NCI-H748 treated with DMSO at 0.1 percent for 48 hours (cell line): Measurements from ENCODE around the gene CD8A.
"Not testable (repeated sequence)": the region's sequence is repeated elsewhere in the genome, so short reads cannot be mapped to it uniquely, and the experiment has no call there.

ENCODE experiments used
- DNase-seq: peaks from one replicate; lab custom pipeline; 2025; lab: John Stamatoyannopoulos, UW

CD8A gene

DNA sequence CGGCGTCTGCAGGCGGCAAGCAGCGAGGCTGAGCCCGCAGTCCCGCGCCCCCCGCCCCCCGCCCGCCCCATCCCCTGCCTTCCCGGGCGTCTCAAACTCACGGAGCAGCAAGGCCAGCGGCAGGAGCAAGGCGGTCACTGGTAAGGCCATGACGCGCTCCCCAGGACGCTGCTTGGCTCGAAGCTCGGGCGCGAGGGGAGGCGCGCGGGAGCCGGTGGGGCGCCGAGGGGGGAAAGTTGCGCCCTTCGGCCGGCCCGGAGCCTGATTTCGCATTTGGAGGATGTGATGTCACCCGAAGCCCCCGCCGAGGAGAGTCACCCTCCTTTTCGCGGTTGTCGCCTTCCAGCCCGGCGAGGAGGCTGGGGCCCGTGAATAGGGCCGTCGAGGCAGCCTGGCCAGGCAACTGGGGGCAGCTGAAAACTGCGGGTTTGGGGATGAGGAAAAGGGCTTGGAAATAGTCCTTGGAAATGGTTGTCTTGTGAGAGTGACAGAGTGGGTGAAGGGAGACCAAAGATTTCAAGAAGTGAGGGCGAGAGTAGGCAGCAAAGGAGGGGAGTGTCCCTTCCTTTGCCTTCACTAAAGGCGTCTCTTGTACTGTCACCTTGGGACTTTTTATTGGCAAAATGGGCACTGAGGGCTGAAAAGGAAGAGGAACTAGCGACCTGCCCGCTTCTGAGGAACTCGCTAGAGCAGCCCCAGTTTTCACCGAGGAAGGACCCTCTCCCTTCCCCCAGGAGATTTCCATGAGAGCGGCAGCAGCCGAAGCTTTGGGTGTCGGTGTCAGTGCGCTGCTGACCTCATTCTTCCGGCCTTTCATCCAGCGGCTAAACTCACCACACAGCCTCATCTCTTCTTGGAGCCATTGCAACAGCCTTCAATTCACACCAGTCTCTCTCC is at the start of gene CD8A:
CD8A (minus strand) TSS at position 238 of the 897 bp plus-strand sequence; CDS start at position 150, 88 bp downstream.
- DNase-seq: no peak

DNA sequence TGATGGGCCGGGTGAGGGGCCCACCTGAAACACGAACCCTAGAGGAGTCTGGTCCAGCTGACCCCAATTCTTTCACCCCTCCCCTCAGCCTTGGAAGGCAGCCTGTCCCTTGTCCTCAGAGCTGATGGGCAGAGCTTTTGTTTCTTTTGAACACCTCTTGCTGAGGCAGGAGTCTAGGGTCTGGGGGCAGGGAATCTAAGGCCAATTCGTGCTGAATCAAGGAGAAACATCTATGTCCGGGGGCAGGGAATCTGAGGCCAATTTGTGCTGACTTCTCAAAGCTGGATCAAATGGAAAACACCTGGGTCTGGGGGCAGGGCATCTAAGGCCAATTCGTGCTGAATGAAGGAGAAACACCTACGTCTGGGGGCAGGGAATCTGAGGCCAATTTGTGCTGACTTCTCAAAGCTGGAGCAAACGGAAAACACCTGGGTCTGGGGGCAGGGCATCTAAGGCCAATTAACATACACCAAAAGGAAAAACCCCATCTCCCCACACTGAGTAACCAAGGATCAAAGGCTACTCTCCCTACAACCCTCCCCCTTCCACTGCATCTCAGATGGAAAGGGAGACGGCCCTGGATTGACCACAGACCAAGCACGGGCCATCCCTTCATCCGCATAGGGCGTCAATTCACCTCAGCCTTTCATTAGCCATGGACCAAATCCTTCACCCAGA is 49.3 kb upstream of the CD8A start:
- DNase-seq: not testable (repeated sequence)

DNA sequence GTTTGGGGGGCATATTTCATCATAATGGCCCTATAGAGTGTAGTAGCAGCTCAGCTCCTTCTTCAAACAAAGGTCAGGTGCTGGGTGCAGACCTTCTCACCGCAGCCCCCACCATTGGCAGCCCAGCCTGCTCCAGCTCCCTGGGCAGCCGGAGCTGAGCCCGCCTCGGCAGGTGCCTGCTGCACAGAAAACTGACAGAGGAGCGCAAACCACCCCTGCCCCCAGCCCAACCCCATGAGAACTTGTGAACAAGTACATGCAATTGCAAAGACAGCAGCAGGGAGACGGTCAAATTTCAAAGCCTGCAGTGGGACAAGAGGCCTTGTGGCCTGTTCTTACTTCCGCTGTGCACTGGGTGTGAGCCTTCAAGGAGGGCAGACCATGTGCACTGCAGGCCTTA is 48.7 kb upstream of the CD8A start:
- DNase-seq: not testable (repeated sequence)

DNA sequence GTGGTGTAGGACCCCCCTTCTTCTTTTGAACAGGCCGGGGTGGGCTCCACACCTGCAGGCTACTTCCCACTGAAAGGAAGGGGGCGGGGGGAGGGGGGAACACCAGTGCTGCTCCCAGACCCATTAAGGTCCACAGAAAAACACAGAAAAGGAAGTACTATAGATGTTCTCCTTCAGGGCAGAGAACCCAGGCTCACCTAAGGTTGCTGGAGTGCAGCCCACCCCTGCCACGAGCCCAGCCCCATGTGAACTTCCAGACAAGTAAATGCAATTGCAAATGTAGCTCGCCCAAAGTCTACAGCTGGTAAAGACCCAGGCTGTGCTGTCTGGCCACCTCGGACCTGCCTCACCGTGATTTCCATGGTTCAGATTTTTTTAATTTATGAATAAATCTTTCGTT is 47.0 kb upstream of the CD8A start:
- DNase-seq: not testable (repeated sequence)

DNA sequence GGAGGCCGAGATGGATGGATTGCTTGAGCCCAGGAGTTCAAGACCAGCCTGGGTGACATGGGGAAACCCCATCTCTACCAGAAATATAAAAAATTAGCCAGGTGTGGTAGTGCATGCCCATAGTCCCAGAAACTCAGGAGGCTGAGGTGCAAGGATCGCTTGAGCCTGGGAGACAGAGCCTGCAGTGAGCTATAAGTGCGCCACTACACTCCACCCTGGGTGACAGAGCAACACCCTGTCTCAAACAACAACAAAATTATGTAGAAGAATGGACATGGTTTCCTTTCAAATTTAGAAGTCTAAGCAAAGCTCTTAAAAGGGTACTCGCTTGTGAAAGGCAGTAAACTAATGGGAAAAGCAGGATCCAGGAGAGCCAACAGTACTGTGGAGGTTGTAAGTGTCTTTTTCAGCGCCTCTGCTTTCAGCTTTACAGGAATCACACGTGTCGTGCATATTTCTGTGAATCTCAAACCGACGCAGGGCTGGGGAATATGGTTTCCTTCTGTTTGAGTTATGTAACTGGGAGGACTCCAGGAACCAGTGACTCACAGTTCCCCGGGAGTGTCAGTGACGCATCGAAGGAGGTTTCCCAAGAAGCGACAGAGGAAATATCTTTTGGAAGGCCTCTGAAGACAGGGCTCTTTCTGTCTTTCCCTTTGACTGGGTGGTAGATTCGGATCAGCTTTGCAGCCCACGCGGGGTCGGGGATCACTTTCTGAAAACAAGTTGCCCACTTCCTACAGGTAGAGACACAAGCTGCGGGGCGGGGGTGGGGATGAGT is 46.4 kb upstream of the CD8A start:
- not testable (repeated sequence) for DNase-seq

DNA sequence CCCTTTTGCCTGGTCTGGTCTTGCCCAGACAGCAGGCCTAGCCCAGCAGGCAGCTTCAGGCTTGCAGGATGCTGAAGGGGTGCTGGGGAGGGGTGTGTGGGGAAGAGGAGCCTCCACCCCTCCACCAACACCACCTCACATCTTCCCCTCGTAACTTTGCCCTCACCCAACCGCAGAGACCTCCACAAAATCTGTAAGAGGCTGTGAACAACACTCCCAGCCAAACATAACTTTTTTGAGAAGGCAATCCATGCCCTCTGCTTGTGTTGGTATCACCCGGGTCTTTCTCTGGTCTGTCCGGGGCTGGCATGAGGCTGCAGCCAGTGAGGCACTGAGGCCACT is 44.8 kb upstream of the CD8A start:
- not testable (repeated sequence) for DNase-seq

DNA sequence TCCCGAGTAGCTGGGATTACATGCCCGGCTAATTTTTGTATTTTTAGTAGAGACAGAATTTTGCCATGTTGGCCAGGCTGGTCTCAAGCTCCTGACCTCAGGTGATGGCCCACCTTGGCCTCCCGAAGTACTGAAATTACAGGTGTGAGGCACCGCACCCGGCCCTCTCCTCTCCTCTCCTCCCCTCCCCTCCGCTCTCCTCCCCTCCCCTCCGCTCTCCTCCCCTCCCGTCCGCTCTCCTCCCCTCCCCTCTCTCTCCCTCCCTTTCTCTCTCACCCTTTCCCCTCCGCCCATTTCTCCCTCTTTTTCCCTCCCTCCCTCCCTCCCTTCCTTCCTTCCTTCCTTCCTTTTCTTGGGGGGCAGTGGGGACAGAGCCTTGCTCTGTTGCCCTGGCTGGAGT is 42.6 kb upstream of the CD8A start:
- DNase-seq: no peak

DNA sequence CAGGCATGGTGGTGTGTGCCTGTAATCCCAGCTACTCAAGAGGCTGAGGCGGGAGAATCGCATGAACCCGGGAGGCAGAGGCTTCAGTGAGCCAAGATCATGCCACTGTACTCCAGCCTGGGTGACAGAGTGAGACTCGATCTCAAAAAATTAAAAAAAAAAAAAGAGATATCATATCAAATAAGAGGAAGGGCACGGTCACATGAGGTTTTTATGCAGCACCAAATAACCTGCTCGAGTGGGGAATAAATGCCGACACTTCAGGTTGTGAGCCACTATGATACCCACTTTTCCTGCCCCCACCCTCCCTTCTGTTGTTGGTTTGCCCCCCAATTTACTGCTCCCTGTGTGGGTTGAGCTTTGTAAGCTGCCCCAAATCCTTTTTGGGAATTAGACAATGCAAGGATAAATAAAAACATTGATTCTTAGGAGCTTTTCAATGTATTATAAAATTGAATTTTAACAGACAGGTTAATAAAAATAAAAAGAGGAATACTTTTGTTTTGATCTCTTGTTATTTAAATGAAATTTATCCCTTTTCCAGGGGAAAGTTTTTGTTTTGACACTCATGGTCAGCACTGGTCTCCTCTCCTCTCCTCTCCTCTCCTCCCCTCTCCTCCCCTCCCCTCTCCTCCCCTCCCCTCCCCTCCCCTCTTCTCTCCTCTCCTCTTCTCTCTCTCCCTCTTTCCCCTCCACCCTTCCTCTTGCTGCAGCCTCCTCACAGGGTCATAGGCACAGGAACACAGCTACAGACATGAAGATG is 41.8 kb upstream of the CD8A start:
- DNase-seq: no peak

DNA sequence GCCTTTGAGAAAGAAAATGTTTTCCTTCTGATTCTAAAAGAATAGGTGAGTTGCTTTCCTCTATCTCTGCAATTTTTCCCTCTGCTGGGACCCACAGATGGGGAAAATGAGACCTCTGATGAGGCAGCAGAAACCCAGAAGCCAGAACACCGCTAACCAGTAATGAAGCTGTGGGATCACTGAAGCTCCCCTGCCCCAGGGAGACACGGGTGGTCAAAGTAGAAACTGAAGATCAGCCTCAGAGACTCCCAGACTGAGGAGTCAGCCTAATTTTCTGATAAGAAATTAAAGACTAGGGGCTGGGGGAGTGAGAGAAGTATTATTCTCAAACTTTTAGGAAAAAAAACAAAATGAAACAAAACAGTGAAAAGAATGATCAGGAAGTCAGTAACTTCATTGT is 40.8 kb upstream of the CD8A start:
- DNase-seq: no peak

DNA sequence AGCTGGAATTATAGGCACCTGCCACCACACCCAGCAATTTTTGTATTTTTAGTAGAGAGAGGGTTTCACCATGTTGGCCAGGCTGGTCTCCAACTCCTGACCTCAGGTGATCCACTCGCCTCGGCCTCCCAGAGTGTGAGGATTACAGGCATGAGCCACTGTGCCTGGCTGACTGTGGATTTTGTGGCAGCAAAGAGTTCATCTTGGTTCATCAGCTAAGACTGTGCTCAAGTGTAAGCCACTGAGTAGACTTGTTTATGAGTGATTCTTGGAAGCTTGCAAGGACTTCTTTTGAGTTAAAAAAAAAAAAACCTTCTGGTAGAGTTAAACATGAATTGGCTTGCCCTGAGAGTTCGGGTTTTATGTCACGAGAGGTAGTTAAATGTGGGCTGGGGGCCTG is 36.2 kb upstream of the CD8A start:
- DNase-seq: no peak

DNA sequence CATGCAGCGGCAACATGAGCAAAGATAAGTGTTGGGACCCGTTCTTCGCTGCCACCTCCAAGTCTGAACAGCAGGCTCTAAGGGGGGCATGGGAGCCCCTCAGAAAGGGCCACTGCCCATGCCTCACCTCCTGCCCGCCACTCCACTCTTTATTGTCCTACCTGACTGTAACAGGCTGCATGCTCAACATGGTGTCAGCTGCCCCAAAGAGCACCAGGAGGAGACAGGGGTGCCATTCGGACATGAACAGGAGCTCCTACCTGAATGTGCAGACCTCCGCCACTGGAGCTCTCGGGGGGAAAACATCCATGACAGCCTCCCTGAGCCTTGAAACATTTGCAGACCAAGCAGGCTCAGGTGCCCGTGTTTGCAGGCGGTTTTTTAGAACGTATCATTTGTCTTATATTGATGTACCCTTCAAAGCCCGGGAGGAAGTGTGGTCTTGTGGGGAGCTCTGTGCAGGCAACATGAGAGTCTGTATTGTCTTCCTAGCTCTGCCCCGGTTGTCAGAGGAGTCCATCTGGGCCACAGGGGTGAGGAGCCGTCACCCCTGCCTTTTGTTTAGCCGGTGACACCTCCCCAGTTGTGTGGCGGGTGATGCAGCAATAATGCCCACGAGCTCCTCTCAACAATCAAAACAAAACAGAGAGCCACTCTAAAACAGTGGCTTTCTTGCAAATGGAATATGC is 35.1 kb upstream of the CD8A start:
- DNase-seq: no peak

DNA sequence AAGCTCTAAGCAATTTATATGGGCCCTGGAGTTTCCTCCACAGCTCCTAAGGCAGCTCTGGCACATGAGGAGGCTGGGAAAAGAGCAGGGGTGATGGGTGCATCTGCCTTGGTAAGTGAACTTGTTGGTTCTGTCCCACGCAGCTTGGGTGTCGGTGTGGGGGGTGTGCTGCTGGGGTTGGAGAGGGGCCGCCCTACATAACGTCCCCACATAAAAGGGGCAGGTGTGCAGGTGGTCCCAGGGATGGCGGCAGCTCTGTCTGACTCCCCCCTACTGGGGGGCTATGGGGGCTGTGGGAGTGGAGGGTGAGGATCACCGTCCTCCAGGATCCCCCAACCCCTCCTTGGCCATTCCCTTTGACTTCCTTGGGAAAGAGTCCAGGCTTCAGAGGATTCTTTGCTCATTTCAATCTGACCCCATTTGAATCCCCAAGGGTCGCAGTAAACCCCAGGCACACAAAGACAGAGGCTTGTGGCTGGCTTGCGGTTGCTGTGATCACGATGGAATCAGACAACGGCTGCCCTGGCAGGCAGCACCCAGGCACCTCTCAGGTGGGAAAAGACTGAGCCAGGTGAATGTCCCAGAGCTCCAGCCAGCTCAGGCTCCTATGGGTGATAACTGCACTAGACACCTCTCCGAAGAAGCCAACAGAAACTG is 34.5 kb upstream of the CD8A start:
- no peak for DNase-seq

DNA sequence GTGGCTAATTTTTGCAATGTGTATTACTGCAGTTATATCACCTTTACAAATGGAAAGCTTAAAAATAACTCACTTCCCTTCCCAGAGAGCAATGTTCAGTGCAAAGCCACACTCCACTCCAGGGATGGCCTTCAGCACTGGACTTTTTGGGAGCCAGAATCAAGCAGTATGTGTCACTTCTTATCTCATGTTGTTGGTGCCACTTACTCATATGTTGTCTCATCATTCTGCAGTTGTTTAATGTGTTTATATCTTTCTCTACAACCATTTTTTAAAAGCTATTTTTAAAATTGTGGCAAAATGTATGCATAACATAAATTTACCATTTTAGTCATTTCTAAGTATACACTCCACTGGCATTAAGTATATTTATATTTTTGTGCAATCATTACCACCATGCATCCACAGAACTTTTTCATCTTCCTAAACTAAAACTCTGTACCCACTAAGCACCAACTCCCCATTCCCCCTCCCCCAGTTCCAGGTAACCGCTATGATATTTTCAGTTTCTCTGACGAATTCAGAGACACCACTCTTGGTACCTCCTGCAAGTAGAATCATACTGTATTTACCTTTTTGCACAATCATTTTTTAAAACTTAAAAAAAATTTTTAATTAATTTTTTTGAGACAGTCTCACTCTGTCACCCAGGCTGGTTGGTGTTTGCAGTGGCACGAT is 32.1 kb upstream of the CD8A start:
- DNase-seq: no peak

DNA sequence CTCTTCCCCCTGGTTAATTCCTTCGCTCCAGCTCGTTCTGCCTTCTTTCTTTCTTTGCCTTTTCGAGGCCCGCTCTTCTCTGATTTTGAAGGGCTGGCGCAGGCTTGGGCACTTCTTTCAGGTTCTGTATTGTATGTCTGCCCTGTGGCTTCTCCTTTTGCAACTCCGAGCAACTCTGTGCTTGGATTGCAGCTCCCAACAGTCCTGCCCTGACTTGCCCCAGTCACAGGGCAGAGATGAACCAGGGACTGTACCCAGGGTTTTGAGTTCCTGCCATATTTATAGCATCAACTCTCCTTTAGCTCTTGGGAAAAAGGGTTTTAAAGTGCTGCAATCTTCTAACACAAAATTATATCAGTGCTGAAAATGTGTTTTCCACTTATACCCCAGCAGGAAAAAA is 31.1 kb upstream of the CD8A start:
- DNase-seq: no peak

DNA sequence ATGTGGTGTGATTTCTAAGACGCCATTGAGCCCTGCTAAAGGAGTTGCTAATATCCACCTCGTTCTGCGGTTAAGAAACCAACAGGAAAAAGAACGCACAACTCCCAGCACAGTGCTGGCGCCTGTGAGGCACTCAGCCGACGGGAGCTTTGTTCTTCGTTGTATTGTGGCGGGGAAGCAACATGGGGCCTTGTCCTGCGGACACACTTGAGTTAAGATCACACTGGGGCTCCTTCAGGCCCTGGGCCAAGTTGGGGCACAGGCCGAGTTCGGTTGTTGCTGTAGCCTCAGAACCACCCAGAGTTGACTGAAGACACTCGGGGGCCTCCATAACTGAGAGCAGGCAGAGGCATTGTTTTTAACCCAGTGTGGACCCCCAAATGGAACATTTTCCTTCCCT is 30.6 kb upstream of the CD8A start:
- DNase-seq: no peak

DNA sequence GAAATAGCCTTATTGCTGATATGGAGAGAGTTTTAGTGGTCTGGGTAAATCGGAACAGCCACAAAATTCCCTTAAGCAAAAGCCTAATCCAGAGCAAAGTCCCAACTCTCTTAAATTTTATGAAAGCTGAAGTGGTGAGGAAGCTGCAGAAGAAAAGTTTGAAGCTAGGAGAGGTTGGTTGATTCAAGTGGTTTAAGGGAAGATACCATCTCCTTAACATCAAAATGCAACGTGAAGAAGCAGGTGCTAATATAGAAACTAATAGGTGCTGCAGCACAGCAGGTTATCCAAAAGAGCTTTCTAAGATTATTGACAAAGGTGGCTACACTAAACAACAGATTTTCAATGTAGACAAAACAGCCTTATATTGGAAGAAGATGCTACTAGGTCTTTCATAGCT is 28.2 kb upstream of the CD8A start:
- no peak for DNase-seq

DNA sequence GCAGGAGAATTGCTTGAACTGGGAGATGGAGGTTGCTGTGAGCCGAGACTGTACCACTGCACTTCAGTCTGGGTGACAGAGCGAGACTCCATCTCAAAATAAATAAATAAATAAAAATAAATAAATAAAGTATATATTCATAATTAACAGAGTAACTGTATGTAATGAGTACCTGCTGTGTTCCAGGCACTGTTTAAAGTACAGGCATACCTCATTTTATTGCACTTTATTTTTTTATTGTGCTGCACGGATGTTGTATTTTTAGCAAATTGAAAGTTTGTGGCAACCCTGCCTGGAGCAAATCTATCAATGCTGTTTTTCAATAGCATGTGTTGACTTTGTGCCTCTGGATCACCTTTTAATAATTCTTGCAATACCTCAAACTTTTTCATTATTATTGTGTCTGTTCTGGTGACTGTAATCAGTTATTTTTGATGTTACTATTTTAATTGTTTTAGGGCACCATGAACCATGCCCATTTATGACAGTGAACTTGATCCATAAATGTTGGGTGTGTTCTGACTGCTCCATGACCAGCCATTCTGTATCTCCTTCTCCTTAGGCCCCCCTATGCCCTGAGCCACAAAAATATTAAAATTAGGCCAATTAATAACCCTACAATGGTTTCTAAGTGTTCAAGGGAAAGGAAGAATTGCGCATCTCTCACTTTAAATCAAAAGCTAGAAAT is 27.5 kb upstream of the CD8A start:
- DNase-seq: no peak

DNA sequence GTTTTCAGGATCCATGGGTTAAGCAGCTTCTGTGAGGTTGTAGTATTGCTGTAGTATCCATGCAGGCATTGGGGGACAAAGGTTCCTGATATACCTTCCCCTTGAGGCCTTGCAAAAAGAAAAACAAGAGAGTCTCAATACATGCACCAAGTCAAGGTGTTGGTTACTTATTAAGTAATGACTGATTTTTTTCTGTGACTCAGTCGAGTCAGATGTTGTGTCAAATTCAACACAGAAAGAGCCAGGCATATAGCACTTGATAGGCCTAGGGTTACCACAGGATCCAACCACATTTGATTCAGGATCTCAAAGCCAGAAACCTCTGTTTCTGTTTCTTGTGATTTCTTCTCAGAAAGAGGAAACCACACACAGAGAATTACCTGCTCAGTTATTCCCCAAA is 24.9 kb upstream of the CD8A start:
- DNase-seq: no peak

DNA sequence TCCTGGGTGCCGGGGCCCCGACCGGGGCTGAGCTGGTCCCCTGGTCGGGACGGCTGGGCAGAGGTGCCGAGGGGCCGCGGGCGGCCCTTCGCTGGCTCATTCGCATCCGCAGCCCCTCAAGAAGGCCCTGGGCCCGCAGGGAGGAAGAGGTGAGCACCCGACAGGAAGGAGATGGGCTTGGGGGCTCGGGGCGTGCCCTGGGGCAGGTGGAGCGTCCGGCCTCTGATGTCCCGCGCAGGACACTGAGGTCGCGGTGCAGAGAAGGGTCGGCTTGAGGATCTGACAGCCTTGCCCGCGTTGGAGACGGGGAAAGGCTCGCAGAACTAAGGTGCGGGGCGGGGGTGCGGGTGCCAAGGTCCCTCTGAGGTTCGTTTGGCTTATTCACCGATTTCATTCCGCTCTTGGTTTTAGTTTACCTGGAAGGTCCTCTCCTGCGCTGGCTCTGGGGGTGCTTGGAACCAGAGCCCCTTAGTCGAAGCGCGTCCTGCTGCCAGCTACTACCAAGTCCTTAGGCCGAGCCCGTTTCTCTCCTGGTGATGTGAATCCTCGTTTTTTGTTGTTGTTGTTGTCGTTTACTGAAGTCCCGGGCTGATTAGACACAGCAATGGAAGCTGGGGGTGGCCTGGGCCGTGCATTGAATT is 18.9 kb upstream of the CD8A start:
- DNase-seq: no peak
